A549 (cell line): ENCODE results near the gene TRMT1. TPM values are rescaled to one million over a fixed set of nuclear protein-coding genes. Genes with fewer than 3 reads are reported as not detected.
A peak's percentile ranks its signal among the peaks of the same experiment; 100 is the strongest.

Experiments
- ATAC-seq, 2 experiments: fragments of 200-7000 bp in 1 of 2; fragments of >200 bp in 1 of 2; cut with Nextera tagmentation in 1 of 2; cut with Tn5 transposase in 1 of 2; 3 replicates each; pipeline versions ENCODE4 v1.8.0 to v1.9.1; 2018 to 2020; ENCODE audit warnings: mild to moderate bottlenecking in 1 of 2, moderate library complexity in 1 of 2
- CTCF ChIA-PET: fragments of 300-600 bp; sonication (Branson Sonifier 250); formaldehyde crosslinking; extraction: SDS; loops from one replicate; lab custom pipeline; 2021; ENCODE audit warnings: antibody characterized with exemption, inconsistent platforms; lab: Yijun Ruan, JAX
- POLR2A ChIA-PET: fragments of 350-600 bp; formaldehyde crosslinking; extraction: SDS; loops from one replicate; lab custom pipeline; 2021; ENCODE audit warnings: antibody characterized with exemption, inconsistent platforms; lab: Yijun Ruan, JAX
- DNase-seq, 2 experiments: peaks; one replicate each; pipeline versions ENCODE4 v3.0.0 to v3.0.0-alpha.2; 2011 to 2016; ENCODE audit warnings: low read depth in 1 of 2, low spot score in 1 of 2
- FAIRE-seq: peaks from 2 replicates; lab custom pipeline; 2011; peaks lifted over from hg19 to GRCh38; lab: Jason Lieb, UNC
- H3K27ac ChIP-seq, 2 experiments: fragments of >200 bp; sonication (Bioruptor Twin); formaldehyde crosslinking; 3 replicates each; pipeline ENCODE4 v1.5.1; 2016 to 2017
- H3K4me1 ChIP-seq: fragments of >200 bp; sonication (Bioruptor Twin); formaldehyde crosslinking; 3 replicates; pipeline ENCODE4 v1.6.1; 2016
- H3K4me2 ChIP-seq: fragments of >200 bp; sonication (Bioruptor Twin); formaldehyde crosslinking; 3 replicates; pipeline ENCODE4 v1.6.1; 2016
- H3K4me3 ChIP-seq: fragments of >200 bp; sonication (Bioruptor Twin); formaldehyde crosslinking; 3 replicates; pipeline ENCODE4 v1.5.1; 2016
- H3K9me3 ChIP-seq: fragments of >200 bp; sonication (Bioruptor Twin); formaldehyde crosslinking; 3 replicates; pipeline ENCODE4 v1.6.1; 2016
- CBX8 ChIP-seq: fragments of 200-600 bp; sonication (generic); IDR thresholded peaks from 2 replicates; pipeline ENCODE4 v1.6.1; 2016
- CEBPB ChIP-seq, 2 experiments: fragments of >200 bp in 1 of 2; sonication (Bioruptor Twin) in 1 of 2; formaldehyde crosslinking in 1 of 2; IDR thresholded peaks; 2 replicates each; pipeline ENCODE4 v1.6.1; 2012 to 2016
- CHD4 ChIP-seq: fragments of 200-600 bp; sonication (generic); IDR thresholded peaks from 2 replicates; pipeline ENCODE4 v1.6.1; 2016; ENCODE audit warnings: antibody characterized with exemption, mild to moderate bottlenecking, borderline replicate concordance
- CTCF ChIP-seq: fragments of >200 bp; sonication (Bioruptor Twin); formaldehyde crosslinking; IDR thresholded peaks from 3 replicates; pipeline ENCODE4 v1.5.1; 2016
- EHF ChIP-seq: fragments of 250-450 bp; sonication (Bioruptor Pico); IDR thresholded peaks from 2 replicates; pipeline ENCODE4 v1.5.0; 2020; ENCODE audit warnings: mild to moderate bottlenecking
- ESRRA ChIP-seq: fragments of 150-350 bp; IDR thresholded peaks from 2 replicates; pipeline ENCODE4 v1.6.1; 2014; ENCODE audit warnings: mild to moderate bottlenecking, low read length, borderline replicate concordance
- FOSL2 ChIP-seq, 2 experiments: fragments of 450-650 bp in 1 of 2; fragments of >200 bp in 1 of 2; sonication (Bioruptor Twin) in 1 of 2; formaldehyde crosslinking; IDR thresholded peaks; 2 replicates each; pipeline versions ENCODE4 v1.5.0 to v1.6.1; 2016 to 2020; ENCODE audit warnings: mild to moderate bottlenecking in 1 of 2, moderate library complexity in 1 of 2
- GATA3 ChIP-seq: IDR thresholded peaks from 2 replicates; pipeline ENCODE4 v1.6.1; 2012; ENCODE audit warnings: borderline replicate concordance
- HES2 ChIP-seq: fragments of >200 bp; sonication (Bioruptor Twin); formaldehyde crosslinking; IDR thresholded peaks from 2 replicates; pipeline ENCODE4 v1.6.1; 2016
- HMGXB4 ChIP-seq: fragments of 250-450 bp; sonication (Bioruptor Pico); IDR thresholded peaks from 2 replicates; pipeline ENCODE4 v1.5.0; 2021; ENCODE audit warnings: mild to moderate bottlenecking, moderate library complexity, borderline replicate concordance
- HOXA7 ChIP-seq: fragments of 250-450 bp; sonication (Bioruptor Pico); IDR thresholded peaks from 2 replicates; pipeline ENCODE4 v1.5.0; 2020; ENCODE audit warnings: mild to moderate bottlenecking, moderate library complexity
- KDM5A ChIP-seq: fragments of 200-600 bp; sonication (generic); IDR thresholded peaks from 2 replicates; pipeline ENCODE4 v1.6.1; 2016; ENCODE audit warnings: antibody characterized with exemption, mild to moderate bottlenecking
- NFE2L2 ChIP-seq: fragments of 150-350 bp; conservative IDR thresholded peaks from 2 replicates; pipeline ENCODE4 v1.6.1; 2014; ENCODE audit warnings: low read length
- NR3C1 ChIP-seq: fragments of >200 bp; sonication (Bioruptor Twin); formaldehyde crosslinking; IDR thresholded peaks from 3 replicates; pipeline ENCODE4 v1.6.1; 2017
- RAD21 ChIP-seq, 2 experiments: fragments of >200 bp in 1 of 2; sonication (Bioruptor Twin) in 1 of 2; formaldehyde crosslinking in 1 of 2; IDR thresholded peaks in 1 of 2; conservative IDR thresholded peaks in 1 of 2; 2 replicates in 1 of 2; 3 replicates in 1 of 2; pipeline ENCODE4 v1.6.1; 2012 to 2018; ENCODE audit warnings: inconsistent platforms in 1 of 2
- REST ChIP-seq: fragments of 200-600 bp; sonication (generic); IDR thresholded peaks from 2 replicates; pipeline ENCODE4 v1.6.1; 2016; ENCODE audit warnings: antibody characterized with exemption, mild to moderate bottlenecking, moderate library complexity
- RFX5 ChIP-seq: fragments of 450-650 bp; IDR thresholded peaks from 2 replicates; pipeline ENCODE4 v1.7.1; 2014; ENCODE audit warnings: antibody characterized with exemption, mild to moderate bottlenecking, moderate library complexity
- RNF2 ChIP-seq: fragments of 200-600 bp; sonication (generic); IDR thresholded peaks from 2 replicates; pipeline ENCODE4 v1.6.1; 2016; ENCODE audit warnings: low read depth, mild to moderate bottlenecking, antibody characterized with exemption, moderate library complexity, borderline replicate concordance
- SMC3 ChIP-seq: fragments of >200 bp; sonication (Bioruptor Twin); formaldehyde crosslinking; IDR thresholded peaks from 3 replicates; pipeline ENCODE4 v1.6.1; 2018; ENCODE audit warnings: inconsistent platforms
- ZNF302 ChIP-seq: fragments of 250-450 bp; sonication (Bioruptor Pico); IDR thresholded peaks from 2 replicates; pipeline ENCODE4 v1.9.0; 2021; ENCODE audit warnings: inconsistent platforms, mild to moderate bottlenecking, moderate library complexity
- WGBS: methylation state at CpG from one replicate; pipeline ENCODE4 v1.1.6; 2017; ENCODE audit errors: missing lambda C conversion rate; 5-methylcytosine and 5-hydroxymethylcytosine counted together
- polyA plus RNA-seq, 4 experiments: library from polyadenylated mRNA; depleted of rRNA in 3 of 4; stranded (reverse); fragments of >200 nt; fragmentation: RNase III in 1 of 4; extraction: RNeasy Plus Mini Kit Qiagen cat#74134 plus additional on column Dnase treatment in 1 of 4; gene quantifications; 2 replicates in 3 of 4; 3 replicates in 1 of 4; pipeline ENCODE4 v1.2.3, GENCODE V29; 2011 to 2017

The TRMT1 gene
- polyA plus RNA-seq, 2 of the 4 experiments (the other 2 are of a cell fraction) = 18.2 to 29.8 TPM

GRCh38 chr19:13082192-13083007, 34.1 kb downstream of the TRMT1 start:
- H3K9me3 ChIP-seq = no peaks in the 10 kb centered on the region
- peaks cover 17% of the 10 kb centered on the region for H3K4me1 ChIP-seq
- H3K4me2 ChIP-seq = 0 out of 3 replicates have a peak overlapping the region, but pooled peaks have one; percentile 21
- CTCF ChIA-PET = interaction anchor here (1.1 to 6.9 kb wide), 9 partner anchors 9 to 117 kb away, joined by 3 to 55 read pairs (median 5); no protein-coding TSS in a partner anchor
- POLR2A ChIA-PET = no interaction called here
- peak; percentile 58 to 61 for DNase-seq
- ATAC-seq = peak; percentile 79 to 91
- 56% methylated on average over 14 of the region's 14 CpGs for WGBS
- FAIRE-seq = no peak
- no peak for TF ChIP-seq RNF2
- TF ChIP-seq KDM5A = no peak
- TF ChIP-seq GATA3 = no peak
- no peak for TF ChIP-seq REST
- 0 out of 3 replicates have a peak, but pooled peaks have one; percentile 25 for TF ChIP-seq SMC3
- no peak for TF ChIP-seq CBX8
- TF ChIP-seq RFX5 = no peak
- no peak for TF ChIP-seq HOXA7 (CRISPR knock-in tag)
- no peak for TF ChIP-seq NR3C1
- TF ChIP-seq FOSL2 (IDR thresholded peaks at IDR 0.05) = no peak
- no peak for TF ChIP-seq FOSL2 (CRISPR knock-in tag; IDR thresholded peaks at IDR 0.05)
- no peak for TF ChIP-seq EHF (CRISPR knock-in tag)
- TF ChIP-seq CTCF = peak; percentile 22; the same call in 1 of the 3 replicates
- no peak for TF ChIP-seq HMGXB4 (CRISPR knock-in tag)
- no peak for TF ChIP-seq NFE2L2
- no peak for TF ChIP-seq CEBPB (IDR thresholded peaks at IDR 0.05)
- TF ChIP-seq RAD21 (conservative IDR thresholded peaks at IDR 0.05 in 1 of 2, IDR thresholded peaks at IDR 0.05 in 1 of 2) = peak; percentile 32 to 51; a peak in 3 of 5 replicates
- TF ChIP-seq, all 56 proteins: peak for 3
- Histone ChIP-seq H3K27ac (no peak overlapping the region), H3K4me3 (no peak overlapping the region)

GRCh38 chr19:13079542-13079986, 37.0 kb downstream of the TRMT1 start:
- ChIA-PET POLR2A (no interaction called here), CTCF (interaction anchor here (0.6 to 6.9 kb wide), 7 partner anchors 13 to 198 kb away, joined by 3 to 47 read pairs (median 6); no protein-coding TSS in a partner anchor)
- DNase-seq (no peak), ATAC-seq (peak in 1 of 2 experiments; percentile 30; a peak in 2 of 6 replicates), FAIRE-seq (no peak)
- Histone ChIP-seq H3K4me2 (peak overlapping the region; percentile 39), H3K4me3 (no peak overlapping the region), H3K9me3 (no peaks in the 10 kb centered on the region), H3K27ac (peak overlapping the region; percentile 51 to 68; a peak in 4 of 6 replicates), H3K4me1 (peaks cover 17% of the 10 kb centered on the region)
- WGBS = 84% methylated on average over 8 of the region's 16 CpGs
- TF ChIP-seq NR3C1 (no peak), ZNF302 (no peak), CTCF (no peak), HES2 (no peak), REST (no peak), ESRRA (no peak), CHD4 (no peak)
